GM12864 (cell line): ENCODE data around the gene LRRC32.
"Not testable (repeated sequence)": the region's sequence is repeated elsewhere in the genome, so short reads cannot be mapped to it uniquely, and the experiment has no call there.

Experiments used
- DNase-seq: peaks from one replicate; pipeline ENCODE4 v3.0.0-alpha.2; 2011; ENCODE audit warnings: low read depth
- H3K4me3 ChIP-seq: 2 replicates; pipeline ENCODE4 v1.5.1; 2011; ENCODE audit warnings: mild to moderate bottlenecking, low read depth, low read length, control low read depth
- TF ChIP-seq, protein P1 (sequence below): IDR thresholded peaks from 2 replicates; pipeline ENCODE4 v1.5.1; 2011; ENCODE audit warnings: low read depth, mild to moderate bottlenecking, moderate library complexity, low read length, control low read depth, inconsistent platforms; ENCODE audit errors: missing control alignments

Gene LRRC32

GRCh38 chr11:76649011-76649410, 21.5 kb downstream of the LRRC32 start:
- DNase-seq = no peak
- H3K4me3 ChIP-seq = no peak overlapping the region
- TF ChIP-seq, protein P1, sequence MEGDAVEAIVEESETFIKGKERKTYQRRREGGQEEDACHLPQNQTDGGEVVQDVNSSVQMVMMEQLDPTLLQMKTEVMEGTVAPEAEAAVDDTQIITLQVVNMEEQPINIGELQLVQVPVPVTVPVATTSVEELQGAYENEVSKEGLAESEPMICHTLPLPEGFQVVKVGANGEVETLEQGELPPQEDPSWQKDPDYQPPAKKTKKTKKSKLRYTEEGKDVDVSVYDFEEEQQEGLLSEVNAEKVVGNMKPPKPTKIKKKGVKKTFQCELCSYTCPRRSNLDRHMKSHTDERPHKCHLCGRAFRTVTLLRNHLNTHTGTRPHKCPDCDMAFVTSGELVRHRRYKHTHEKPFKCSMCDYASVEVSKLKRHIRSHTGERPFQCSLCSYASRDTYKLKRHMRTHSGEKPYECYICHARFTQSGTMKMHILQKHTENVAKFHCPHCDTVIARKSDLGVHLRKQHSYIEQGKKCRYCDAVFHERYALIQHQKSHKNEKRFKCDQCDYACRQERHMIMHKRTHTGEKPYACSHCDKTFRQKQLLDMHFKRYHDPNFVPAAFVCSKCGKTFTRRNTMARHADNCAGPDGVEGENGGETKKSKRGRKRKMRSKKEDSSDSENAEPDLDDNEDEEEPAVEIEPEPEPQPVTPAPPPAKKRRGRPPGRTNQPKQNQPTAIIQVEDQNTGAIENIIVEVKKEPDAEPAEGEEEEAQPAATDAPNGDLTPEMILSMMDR = no peak

DNA sequence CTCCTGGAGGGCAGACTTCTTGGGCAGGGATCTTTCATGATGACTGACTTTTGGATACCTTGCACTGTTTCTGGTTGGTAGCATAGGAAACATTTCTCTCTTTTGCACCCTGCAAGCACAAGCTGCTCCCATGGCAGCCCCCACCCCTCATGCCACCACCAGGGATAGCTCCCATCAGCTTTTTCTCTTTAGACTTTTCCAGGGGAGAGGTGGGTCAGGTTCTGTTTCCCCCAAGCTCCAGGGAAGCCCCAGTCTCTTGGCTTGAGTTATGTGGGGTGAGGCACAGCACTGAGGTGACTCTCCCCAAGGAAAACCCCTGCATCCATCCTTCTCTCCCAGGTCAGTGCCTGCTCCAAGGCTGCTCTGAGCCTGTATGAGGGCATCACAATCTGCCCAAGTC, 22.5 kb downstream of the LRRC32 start:
- DNase-seq = no peak
- TF ChIP-seq, protein P1 = no peak
- H3K4me3 ChIP-seq = no peak overlapping the region

- TF ChIP-seq, protein P1 = no peak
- no peak for DNase-seq
- no peak overlapping the region for H3K4me3 ChIP-seq
Measured at GRCh38 chr11:76646882-76647534, 23.5 kb downstream of the LRRC32 start.

DNA sequence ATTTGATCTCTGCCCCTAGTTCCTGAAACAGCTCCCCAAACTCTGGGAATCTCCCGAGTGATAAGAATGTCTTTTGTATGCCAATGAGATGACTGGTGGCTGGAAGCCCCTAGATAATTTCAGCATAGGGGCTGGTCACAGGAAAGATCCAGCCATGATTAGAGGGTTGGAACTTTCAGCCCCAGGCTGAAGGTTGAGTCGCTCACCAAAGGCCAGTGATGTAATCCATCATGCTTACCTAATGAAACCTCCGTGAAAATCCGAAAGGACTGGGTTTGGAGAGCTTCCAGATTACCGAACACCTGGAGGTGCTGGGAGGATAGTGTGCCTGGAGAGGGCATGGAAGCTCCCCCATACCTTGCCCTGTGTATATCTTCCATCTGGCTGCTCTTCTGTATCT, 26.0 kb downstream of the LRRC32 start:
- no peak for DNase-seq
- TF ChIP-seq, protein P1 = no peak
- H3K4me3 ChIP-seq = no peak overlapping the region

DNA sequence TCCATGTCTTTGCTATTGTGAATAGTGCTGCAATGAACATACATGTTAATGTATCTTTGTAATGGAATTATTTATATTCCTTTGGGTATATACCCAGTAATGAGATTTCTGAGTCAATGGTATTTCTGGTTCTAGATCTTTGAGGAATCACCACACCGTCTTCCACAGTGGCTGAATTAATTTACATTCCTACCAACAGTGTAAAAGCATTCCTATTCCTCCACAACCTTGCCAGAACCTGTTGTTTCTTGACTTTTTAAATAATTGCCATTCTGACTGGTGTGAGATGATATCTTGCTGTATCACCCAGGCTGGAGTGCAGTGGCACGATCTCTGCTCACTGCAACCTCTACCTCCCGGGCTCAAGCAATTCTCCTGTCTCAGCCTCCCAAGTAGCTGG, 26.8 kb downstream of the LRRC32 start:
- not testable (repeated sequence) for DNase-seq, H3K4me3 ChIP-seq

DNA sequence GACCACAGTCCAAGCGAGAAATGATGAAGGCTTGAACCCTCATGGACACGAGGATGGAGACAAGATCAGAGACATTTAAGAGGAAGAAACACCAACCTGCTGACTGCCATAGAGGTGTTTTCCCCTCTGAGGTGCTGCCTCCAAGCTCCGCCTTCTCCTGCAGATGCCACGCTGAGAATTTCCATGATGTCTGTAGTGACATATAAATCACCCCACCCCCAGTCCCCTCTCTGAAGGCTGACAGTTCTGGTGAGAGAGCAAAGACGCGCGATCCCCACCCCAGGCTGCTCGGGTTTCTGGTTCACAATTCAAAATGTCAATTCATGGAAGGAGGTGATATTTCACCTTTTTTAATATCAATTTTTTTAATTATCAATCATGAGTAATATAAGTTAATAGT, 28.2 kb downstream of the LRRC32 start:
- no peak for DNase-seq
- no peak overlapping the region for H3K4me3 ChIP-seq
- TF ChIP-seq, protein P1 = no peak

DNA sequence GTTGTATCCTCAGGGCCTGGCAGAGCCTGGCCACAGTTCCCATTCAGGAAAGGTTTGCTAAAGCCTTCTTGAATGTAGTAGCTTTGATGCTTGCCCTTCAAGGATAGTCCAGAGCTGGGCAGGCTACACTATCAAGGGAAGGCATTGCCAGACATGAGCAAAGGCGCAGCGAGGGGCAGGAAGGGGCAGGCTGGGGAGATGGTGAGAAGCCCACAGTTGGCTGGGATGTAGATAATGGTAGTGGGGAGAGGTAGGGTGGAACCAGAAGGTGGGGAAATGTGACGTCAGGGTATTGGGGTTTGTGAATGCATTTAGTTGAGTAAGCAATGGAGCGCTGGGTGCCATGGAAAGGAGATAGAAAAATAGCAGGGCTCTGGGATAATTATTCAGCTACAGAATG, 28.6 kb downstream of the LRRC32 start:
- TF ChIP-seq, protein P1 = no peak
- no peak for DNase-seq
- no peak overlapping the region for H3K4me3 ChIP-seq

DNA sequence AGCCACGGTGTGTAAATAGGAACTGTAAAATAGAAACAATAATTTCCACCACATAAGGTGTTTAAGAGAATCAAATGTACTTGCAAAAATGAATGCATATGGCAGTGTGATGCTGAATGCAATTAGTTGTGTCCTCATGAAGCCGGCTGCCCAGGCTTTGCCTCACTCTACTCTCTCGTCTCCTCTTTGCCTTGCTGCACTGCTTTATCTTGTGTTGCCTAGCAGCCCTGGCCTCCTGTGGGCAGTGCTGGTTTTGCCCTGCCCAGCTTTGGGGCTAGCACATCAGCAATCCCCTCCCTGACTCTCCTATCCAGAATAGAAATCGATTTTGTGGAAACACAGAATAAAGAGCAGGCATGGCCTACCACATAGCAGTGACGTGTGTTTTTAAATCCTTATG, 30.0 kb downstream of the LRRC32 start:
- no peak for DNase-seq
- no peak overlapping the region for H3K4me3 ChIP-seq
- TF ChIP-seq, protein P1 = no peak
